ENCODE measurements around the gene LSS.

LSS gene

GRCh38 chr21:46168659-46169386 lies 59.8 kb downstream of the LSS start:
- TF ChIP-seq REST (IDR thresholded peaks at IDR 0.05; ENCODE audit: low read depth) (no peak), CREB1 (IDR thresholded peaks at IDR 0.05; ENCODE audit: low read depth) (no peak), USF1 (IDR thresholded peaks at IDR 0.05) (no peak), TCF12 (IDR thresholded peaks at IDR 0.05; ENCODE audit: low read depth) (no peak)

DNA sequence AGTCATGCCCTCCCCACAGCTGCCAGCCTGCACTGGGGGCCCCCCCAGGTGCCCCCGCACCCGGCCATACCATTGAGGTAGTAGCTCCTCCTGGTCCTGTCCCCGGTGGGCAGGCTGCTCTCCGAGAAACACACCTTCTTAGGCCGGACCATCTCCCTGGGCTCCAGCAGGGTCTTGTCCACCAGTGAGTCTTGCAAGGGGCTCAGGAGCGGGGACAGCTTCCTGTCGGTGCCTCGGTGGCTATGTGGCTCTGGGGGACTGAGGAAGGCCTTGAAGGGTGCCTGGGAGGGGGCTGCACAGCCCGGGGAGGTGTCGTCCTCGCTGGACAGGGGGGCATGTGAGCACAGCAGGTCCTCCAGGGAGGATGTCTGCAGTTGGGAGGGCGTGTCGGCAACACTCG lies 60.3 kb downstream of the LSS start:
- TF ChIP-seq MAX (IDR thresholded peaks at IDR 0.05) (no peak), REST (IDR thresholded peaks at IDR 0.05; ENCODE audit: low read depth) (no peak), CEBPB (IDR thresholded peaks at IDR 0.05) (no peak), USF1 (IDR thresholded peaks at IDR 0.05) (no peak), CREB1 (IDR thresholded peaks at IDR 0.05; ENCODE audit: low read depth) (no peak), EP300 (IDR thresholded peaks at IDR 0.05; ENCODE audit: borderline replicate concordance) (no peak), NFIC (IDR thresholded peaks at IDR 0.05) (no peak)

DNA sequence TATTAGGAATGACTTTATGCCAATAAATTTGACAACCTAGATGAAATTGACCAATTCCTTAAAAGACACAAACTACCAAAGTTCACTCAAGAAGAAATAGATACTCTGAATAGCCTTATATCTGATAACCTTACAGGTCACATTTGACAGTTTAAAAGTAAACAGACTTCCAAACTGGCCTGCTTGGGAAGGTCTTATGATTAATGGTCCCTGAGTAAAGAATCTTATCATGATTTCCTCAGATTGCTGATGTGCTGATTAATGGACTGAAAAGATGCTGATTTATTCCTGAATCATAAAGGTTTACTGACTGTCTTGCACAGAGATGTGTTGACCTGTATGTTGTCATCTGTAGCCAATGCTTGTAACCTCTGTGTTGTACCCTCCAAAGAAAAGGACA lies 63.5 kb downstream of the LSS start:
- no peak for TF ChIP-seq MAX (IDR thresholded peaks at IDR 0.05)
- no peak for TF ChIP-seq ZBTB7A (IDR thresholded peaks at IDR 0.05; ENCODE audit: low read depth)
- no peak for TF ChIP-seq TAF1 (IDR thresholded peaks at IDR 0.05; ENCODE audit: low read depth)
- no peak for TF ChIP-seq CEBPB (IDR thresholded peaks at IDR 0.05)
- TF ChIP-seq YY1 (IDR thresholded peaks at IDR 0.05; ENCODE audit: low read depth): no peak
- TF ChIP-seq FOXM1 (IDR thresholded peaks at IDR 0.05; ENCODE audit: borderline replicate concordance, low read depth): no peak
- no peak for TF ChIP-seq REST (IDR thresholded peaks at IDR 0.05; ENCODE audit: low read depth)
- TF ChIP-seq TEAD4 (IDR thresholded peaks at IDR 0.05): no peak
- no peak for TF ChIP-seq EGR1 (IDR thresholded peaks at IDR 0.05)
- no peak for TF ChIP-seq TCF12 (IDR thresholded peaks at IDR 0.05; ENCODE audit: low read depth)
- TF ChIP-seq NFIC (IDR thresholded peaks at IDR 0.05): no peak
- TF ChIP-seq USF1 (IDR thresholded peaks at IDR 0.05): no peak
- no peak for TF ChIP-seq CREB1 (IDR thresholded peaks at IDR 0.05; ENCODE audit: low read depth)
- no peak for TF ChIP-seq EP300 (IDR thresholded peaks at IDR 0.05; ENCODE audit: borderline replicate concordance)
- no peak for TF ChIP-seq RAD21 (IDR thresholded peaks at IDR 0.05; ENCODE audit: low read depth)

DNA sequence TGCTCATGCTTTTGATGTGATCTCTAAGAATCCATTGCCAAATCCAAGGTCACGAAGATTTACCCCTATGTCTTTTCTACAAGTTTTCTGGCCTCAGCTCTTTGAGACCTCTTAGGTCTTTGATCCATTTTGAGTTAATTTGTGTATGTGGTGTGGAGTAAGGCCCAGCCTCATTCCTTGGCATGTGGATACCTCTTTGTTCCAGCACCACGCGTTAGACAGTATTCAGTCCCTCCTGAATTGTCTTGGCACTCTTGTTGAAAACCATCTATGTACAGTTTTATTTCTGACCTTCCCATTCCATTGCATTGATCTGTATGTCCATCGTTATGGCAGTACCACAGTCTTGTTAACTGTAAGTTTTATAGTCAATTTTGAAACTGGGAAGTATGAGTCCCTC lies 65.2 kb downstream of the LSS start:
- TF ChIP-seq ZBTB7A (IDR thresholded peaks at IDR 0.05; ENCODE audit: low read depth) (no peak), FOXM1 (IDR thresholded peaks at IDR 0.05; ENCODE audit: borderline replicate concordance, low read depth) (no peak), TCF12 (IDR thresholded peaks at IDR 0.05; ENCODE audit: low read depth) (no peak), MAX (IDR thresholded peaks at IDR 0.05) (no peak), RAD21 (IDR thresholded peaks at IDR 0.05; ENCODE audit: low read depth) (no peak), CREB1 (IDR thresholded peaks at IDR 0.05; ENCODE audit: low read depth) (no peak), NFIC (IDR thresholded peaks at IDR 0.05) (no peak), CEBPB (IDR thresholded peaks at IDR 0.05) (no peak), EP300 (IDR thresholded peaks at IDR 0.05; ENCODE audit: borderline replicate concordance) (no peak), TAF1 (IDR thresholded peaks at IDR 0.05; ENCODE audit: low read depth) (no peak), REST (IDR thresholded peaks at IDR 0.05; ENCODE audit: low read depth) (no peak), YY1 (IDR thresholded peaks at IDR 0.05; ENCODE audit: low read depth) (no peak), USF1 (IDR thresholded peaks at IDR 0.05) (no peak)
